ENCODE results near the gene TMEM190.
"Not testable (repeated sequence)": the region's sequence is repeated elsewhere in the genome, so short reads cannot be mapped to it uniquely, and the experiment has no call there.

Gene TMEM190

GRCh38 chr19:55419624-55420236 lies 43.1 kb downstream of the TMEM190 start:
- TF ChIP-seq CTCF (IDR thresholded peaks at IDR 0.05; ENCODE audit: insufficient read depth, low read depth, low read length, missing control alignments) = no peak

DNA sequence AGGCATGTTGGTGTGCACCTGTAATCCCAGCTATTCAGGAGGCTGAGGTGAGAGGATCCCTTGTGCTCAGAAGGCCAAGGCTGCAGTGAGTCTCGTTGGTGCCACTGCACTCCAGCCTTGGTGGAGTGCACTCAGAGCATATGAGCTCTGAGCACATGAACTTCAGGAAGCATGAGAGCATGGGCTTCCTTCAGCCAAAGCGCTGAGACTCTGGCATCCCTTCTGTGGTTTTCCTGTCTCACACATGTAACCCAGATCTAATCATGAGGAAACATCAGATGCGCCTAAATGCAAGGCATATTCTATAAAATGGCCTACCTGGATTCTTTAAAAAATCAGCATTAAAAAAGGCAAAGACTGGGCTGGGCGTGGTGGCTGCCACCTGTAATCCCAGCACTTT lies 44.7 kb downstream of the TMEM190 start:
- H3K4me3 ChIP-seq (ENCODE audit: low read depth, low read length); DNase-seq (ENCODE audit: low read depth): not testable (repeated sequence)

More at GRCh38 chr19:55419624-55420236, 43.1 kb downstream of the TMEM190 start:
- no peak overlapping the region for H3K4me3 ChIP-seq (ENCODE audit: low read depth, low read length)
- DNase-seq (ENCODE audit: low read depth) = no peak

DNA sequence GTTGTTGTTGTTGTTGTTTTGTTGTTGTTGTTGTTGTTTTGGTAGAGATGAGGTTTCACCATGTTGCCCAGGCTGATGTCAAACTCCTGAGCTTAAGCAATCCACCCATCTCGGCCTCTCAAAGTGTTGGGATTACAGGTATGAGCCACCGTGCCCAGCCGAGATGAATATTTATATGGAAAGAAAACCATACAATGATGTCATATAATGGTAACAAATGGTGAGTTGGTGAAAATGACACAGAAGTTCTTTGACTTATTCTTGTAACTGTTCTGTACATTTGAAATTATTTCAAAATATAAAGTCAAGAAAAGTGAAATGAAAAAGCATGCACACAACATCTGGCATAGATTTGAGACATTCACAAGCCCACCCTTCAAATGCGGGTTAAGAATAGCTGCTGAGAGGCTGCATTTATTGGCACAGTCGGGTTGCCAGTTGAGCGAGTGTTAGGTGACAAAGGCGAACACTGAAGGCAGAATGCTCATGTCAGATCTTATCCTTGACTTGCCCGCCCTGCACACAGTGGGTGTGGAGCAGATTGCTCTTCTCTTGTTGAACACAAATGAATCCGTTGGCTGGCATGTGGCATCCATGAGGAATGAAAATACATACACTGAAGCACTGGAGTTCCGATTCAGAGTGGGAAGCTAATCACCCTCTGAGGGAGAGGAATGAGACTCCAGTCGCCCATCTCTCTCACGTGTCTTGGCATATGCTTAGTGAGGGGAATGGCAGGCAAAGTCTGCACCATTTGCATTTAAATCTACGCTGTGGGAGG lies 46.8 kb downstream of the TMEM190 start:
- H3K4me3 ChIP-seq (ENCODE audit: low read depth, low read length) = no peak overlapping the region
- TF ChIP-seq CTCF (IDR thresholded peaks at IDR 0.05; ENCODE audit: insufficient read depth, low read depth, low read length, missing control alignments) = no peak
- no peak for DNase-seq (ENCODE audit: low read depth)

DNA sequence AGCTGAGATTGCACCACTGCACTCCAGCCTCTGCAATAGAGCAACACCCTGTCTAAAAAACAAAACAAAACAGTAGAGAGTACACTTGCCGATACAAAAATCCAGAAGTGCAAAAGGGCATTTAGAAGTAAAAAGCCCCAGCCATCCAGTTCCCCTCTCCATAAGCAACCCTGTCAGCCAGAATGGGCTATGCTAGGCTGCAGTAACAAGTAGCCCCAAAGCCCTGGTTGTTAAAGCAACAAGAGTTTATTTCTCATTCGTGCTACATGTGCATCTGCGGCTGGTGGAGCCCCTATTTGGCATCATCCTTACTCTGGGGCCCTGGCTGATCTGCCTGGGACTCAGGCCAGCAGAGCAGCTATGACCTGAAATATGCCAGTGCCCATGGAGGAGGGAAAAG lies 47.9 kb downstream of the TMEM190 start:
- no peak for TF ChIP-seq CTCF (IDR thresholded peaks at IDR 0.05; ENCODE audit: insufficient read depth, low read depth, low read length, missing control alignments)
- DNase-seq (ENCODE audit: low read depth) = no peak
- H3K4me3 ChIP-seq (ENCODE audit: low read depth, low read length) = no peak overlapping the region

GRCh38 chr19:55426042-55426441 lies 49.4 kb downstream of the TMEM190 start:
- no peak for TF ChIP-seq CTCF (IDR thresholded peaks at IDR 0.05; ENCODE audit: insufficient read depth, low read depth, low read length, missing control alignments)
- no peak overlapping the region for H3K4me3 ChIP-seq (ENCODE audit: low read depth, low read length)
- DNase-seq (ENCODE audit: low read depth) = no peak
